DOHH2 (cell line): ENCODE data around the gene SHE.

Source experiments
- EZH2phosphoT487 ChIP-seq: fragments of 200-600 bp; sonication (generic); IDR thresholded peaks from 2 replicates; pipeline ENCODE4 v1.6.1; 2017; ENCODE audit warnings: borderline replicate concordance, mild to moderate bottlenecking, antibody characterized with exemption, low read length, moderate library complexity, mixed read lengths
- TF ChIP-seq, protein P1 (sequence below): fragments of 200-600 bp; sonication (generic); IDR thresholded peaks from one replicate; pipeline ENCODE4 v1.5.1; 2014; ENCODE audit warnings: antibody characterized with exemption, mild to moderate bottlenecking, low read depth, low read length; ENCODE audit not compliant: poor library complexity, severe bottlenecking

DNA sequence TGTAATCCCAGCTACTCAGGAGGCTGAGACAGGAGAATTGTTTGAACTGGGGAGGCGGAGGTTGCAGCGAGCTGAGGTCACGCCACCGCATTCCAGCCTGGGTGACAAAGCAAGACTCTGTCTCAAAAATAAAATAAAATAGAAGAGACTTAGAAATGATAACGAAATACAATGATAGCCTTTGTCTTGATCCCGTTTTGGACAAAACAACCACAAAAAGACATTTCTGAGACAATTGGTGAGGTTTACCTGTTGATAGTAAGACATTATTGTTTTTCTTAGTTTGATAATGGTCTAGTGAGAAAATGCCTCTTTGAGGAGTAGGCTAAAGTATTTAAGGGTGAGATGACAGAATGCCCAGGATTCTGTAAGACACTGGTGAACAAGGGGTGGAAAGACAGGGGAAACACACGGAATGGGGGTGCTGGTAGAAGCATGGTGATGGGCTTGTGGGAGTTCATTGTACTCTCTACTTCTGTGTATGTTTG is 11.9 kb upstream of the SHE start:
- TF ChIP-seq, protein P1, sequence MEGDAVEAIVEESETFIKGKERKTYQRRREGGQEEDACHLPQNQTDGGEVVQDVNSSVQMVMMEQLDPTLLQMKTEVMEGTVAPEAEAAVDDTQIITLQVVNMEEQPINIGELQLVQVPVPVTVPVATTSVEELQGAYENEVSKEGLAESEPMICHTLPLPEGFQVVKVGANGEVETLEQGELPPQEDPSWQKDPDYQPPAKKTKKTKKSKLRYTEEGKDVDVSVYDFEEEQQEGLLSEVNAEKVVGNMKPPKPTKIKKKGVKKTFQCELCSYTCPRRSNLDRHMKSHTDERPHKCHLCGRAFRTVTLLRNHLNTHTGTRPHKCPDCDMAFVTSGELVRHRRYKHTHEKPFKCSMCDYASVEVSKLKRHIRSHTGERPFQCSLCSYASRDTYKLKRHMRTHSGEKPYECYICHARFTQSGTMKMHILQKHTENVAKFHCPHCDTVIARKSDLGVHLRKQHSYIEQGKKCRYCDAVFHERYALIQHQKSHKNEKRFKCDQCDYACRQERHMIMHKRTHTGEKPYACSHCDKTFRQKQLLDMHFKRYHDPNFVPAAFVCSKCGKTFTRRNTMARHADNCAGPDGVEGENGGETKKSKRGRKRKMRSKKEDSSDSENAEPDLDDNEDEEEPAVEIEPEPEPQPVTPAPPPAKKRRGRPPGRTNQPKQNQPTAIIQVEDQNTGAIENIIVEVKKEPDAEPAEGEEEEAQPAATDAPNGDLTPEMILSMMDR: no peak
- no peak for TF ChIP-seq EZH2phosphoT487
